Muscle of leg (tissue), 11 donors: ENCODE data around the gene DOCK1. TPM values are rescaled to one million over a fixed set of nuclear protein-coding genes. Genes with fewer than 3 reads are reported as not detected.

ENCODE experiments used
- DNase-seq: peaks from one replicate; pipeline ENCODE4 v3.0.0; 2013
- H3K27ac ChIP-seq: one replicate; pipeline ENCODE4 v1.5.1; 2013; ENCODE audit warnings: mild to moderate bottlenecking, low read length, control low read depth
- H3K27me3 ChIP-seq: one replicate; pipeline ENCODE4 v1.6.1; 2013; ENCODE audit warnings: low read length; ENCODE audit not compliant: control insufficient read depth, insufficient read depth
- H3K36me3 ChIP-seq: one replicate; pipeline ENCODE4 v1.6.1; 2013; ENCODE audit warnings: low read length; ENCODE audit not compliant: control insufficient read depth, insufficient read depth
- H3K4me1 ChIP-seq: one replicate; pipeline ENCODE4 v1.6.1; 2013; ENCODE audit warnings: low read length; ENCODE audit not compliant: control insufficient read depth, insufficient read depth
- H3K4me3 ChIP-seq: one replicate; pipeline ENCODE4 v1.5.1; 2013; ENCODE audit warnings: low read length, control low read depth
- H3K9me3 ChIP-seq: replicated peaks from 2 replicates; pipeline ENCODE4 v1.6.1; 2013; ENCODE audit warnings: low read depth, low read length; ENCODE audit not compliant: control insufficient read depth
- WGBS: methylation state at CpG from one replicate; pipeline ENCODE4 v1.1.5; 2013; ENCODE audit warnings: missing lambda C conversion rate; ENCODE audit not compliant: insufficient coverage; 5-methylcytosine and 5-hydroxymethylcytosine counted together
- polyA plus RNA-seq, 8 donors: library from polyadenylated mRNA; unstranded; fragments of 120-200 nt; gene quantifications; one replicate each; pipeline versions ENCODE4 v1.2.1 to v1.2.3, GENCODE V29; 2013; ENCODE audit warnings: inconsistent platforms in 1 of 8, low replicate concordance in 1 of 8; ENCODE audit not compliant: insufficient read length in 8 of 8, insufficient read depth in 1 of 8
- total RNA-seq: library from RNA; stranded (reverse); fragments of 120-200 nt; gene quantifications from one replicate; pipeline ENCODE4 v1.2.4, GENCODE V29; 2013

The DOCK1 gene
- total and polyA plus RNA-seq, 9 donors = 27.3 to 52.9 (median 37.1) TPM

DNA sequence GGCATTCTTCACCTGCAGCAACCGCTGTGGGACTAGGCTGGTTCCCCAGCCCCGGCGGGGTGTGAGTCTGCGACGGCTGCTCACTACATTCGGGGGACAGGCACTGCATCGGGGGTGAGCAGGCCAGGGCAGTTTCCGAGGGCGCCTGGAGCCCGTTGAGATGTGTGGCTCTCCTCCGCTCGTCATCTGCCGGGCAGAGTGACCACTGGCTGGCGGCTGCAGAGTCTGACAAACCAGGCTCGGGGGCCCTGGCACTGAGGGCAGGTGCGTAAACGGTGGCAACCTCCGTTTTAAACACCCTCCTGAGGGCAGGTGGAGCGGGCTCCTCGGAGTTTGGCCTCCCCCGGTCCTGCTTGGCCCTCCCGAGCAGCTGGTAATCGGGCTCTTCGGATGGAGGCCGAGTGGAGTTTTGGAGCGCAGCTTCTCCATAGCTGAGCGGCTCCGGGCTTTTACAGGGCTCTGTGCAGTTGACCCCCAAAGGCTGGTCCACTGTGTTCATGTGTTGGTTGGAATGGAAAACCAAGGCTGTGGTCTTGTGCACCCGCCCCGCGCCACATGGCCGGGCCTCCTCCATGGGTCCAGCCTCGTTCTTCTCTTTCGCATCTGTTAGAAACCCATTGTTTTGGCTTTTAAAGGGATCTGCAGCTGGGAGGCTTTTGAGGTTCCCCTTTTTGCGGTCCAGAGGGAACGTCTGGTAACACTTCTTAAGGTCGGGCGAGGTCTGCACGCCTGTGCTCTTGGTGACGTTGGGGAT is 270.3 kb downstream of the DOCK1 start:
- Histone ChIP-seq H3K27me3 (no peaks in the 10 kb centered on the region), H3K4me1 (no peaks in the 10 kb centered on the region), H3K9me3 (no peaks in the 10 kb centered on the region), H3K27ac (no peak overlapping the region), H3K36me3 (peaks cover 13% of the 10 kb centered on the region), H3K4me3 (no peak overlapping the region)
- DNase-seq = no peak
- whole genome bisulfite sequencing = 96% methylated on average over 40 of the region's 40 CpGs

DNA sequence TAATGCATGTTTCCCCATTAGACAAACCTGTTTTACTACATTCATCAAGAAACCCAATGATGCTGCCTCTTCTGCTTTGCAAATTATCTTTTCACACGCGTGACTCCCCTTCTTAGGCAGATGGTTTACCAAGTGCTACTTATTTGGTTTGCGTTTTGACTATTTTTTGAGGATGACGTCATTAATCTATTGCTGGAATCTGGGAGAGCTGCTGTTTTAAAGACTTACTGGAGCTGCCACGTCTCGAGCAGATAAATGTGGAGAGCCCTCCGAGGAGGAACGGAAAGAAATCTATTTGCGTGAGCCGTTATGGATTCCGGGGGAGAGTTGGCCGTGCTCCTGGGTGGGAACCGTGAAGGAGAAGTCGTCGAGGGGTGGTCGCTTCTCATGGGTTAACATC is 271.4 kb downstream of the DOCK1 start:
- no peak for DNase-seq
- H3K4me1 ChIP-seq = no peaks in the 10 kb centered on the region
- WGBS = 69% methylated on average over 16 of the region's 16 CpGs
- peaks cover 13% of the 10 kb centered on the region for H3K36me3 ChIP-seq
- no peak overlapping the region for H3K4me3 ChIP-seq
- H3K27me3 ChIP-seq = no peaks in the 10 kb centered on the region
- no peaks in the 10 kb centered on the region for H3K9me3 ChIP-seq
- H3K27ac ChIP-seq = no peak overlapping the region

DNA sequence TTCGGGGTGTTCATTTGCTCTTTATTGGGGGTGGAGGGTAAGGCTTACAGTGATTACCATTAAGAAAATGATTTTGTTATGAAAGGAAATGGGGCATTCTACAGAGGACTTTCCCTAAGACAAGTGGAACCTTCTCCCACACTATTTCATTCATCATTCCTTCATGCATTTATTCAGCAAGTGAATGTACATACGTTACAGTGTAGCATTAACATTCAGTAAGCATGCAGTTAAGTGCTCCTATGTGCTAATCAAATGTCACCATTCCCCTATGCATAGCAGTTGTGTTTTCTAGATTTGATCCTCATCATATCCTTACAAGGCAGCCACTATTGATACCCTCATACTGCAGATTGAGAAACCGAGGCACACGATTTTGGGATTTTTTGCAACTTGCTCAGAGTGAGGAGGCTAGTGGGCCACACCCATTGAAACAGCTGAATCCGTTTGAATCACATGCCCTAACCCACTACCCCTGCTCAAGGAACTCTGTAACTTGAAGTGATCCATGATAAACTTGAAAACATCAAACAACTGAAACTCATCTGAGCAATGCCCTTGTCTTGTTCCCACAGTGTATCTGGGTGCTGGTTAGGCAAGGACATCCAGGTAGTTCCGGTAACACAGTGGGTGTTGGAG is 274.5 kb downstream of the DOCK1 start:
- Histone ChIP-seq H3K27me3 (no peaks in the 10 kb centered on the region), H3K9me3 (no peaks in the 10 kb centered on the region), H3K27ac (no peak overlapping the region), H3K4me1 (no peaks in the 10 kb centered on the region), H3K4me3 (no peak overlapping the region), H3K36me3 (peaks cover 9% of the 10 kb centered on the region)
- WGBS = no CpG with 5 or more reads among the region's 6 CpGs
- DNase-seq = no peak

DNA sequence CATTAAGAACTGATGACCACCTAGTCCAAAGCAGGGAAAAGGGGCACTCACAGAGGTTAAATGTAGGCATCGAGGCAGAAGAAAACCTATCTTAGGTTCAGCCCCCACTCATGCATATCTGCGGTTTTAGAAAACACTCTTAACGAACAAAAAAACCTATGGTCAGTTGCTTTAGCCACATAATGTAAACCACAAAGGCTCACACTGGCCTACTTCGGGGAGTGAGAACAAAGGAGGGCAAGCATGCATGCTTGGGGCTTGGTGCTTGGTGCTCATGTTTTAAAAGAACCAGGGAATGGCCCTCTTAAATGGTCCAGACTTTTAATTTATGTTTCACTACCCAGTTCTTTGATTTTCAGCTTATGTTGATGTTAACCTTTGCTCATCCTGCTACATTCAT is 276.9 kb downstream of the DOCK1 start:
- no peaks in the 10 kb centered on the region for H3K4me1 ChIP-seq
- no peaks in the 10 kb centered on the region for H3K9me3 ChIP-seq
- H3K36me3 ChIP-seq = peaks cover 9% of the 10 kb centered on the region
- H3K4me3 ChIP-seq = no peak overlapping the region
- DNase-seq = no peak
- WGBS = no CpG with 5 or more reads among the region's 4 CpGs
- no peak overlapping the region for H3K27ac ChIP-seq
- H3K27me3 ChIP-seq = no peaks in the 10 kb centered on the region

DNA sequence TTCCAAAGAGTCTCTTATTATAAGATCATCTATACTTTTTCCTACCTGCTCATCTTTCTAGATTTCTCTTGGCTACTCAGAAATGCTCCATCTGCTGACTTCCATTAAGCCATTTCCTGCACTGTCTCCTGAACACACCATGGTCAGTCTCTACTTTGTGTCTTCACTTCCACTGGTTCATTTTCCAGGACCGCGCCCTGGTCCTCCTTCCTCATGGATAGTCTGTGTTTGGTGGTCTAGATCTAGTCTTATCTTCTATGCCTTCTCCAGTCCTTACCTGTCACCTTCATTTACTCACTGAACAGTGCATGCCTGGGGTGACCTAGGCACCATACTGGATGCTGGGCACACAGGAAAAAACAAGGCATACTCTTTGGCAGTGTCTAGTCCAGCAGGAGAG is 279.4 kb downstream of the DOCK1 start:
- no CpG with 5 or more reads among the region's 2 CpGs for WGBS
- no peak overlapping the region for H3K4me3 ChIP-seq
- no peak overlapping the region for H3K27ac ChIP-seq
- peaks cover 3% of the 10 kb centered on the region for H3K4me1 ChIP-seq
- no peak for DNase-seq
- H3K9me3 ChIP-seq = no peaks in the 10 kb centered on the region
- no peaks in the 10 kb centered on the region for H3K27me3 ChIP-seq
- no peaks in the 10 kb centered on the region for H3K36me3 ChIP-seq

DNA sequence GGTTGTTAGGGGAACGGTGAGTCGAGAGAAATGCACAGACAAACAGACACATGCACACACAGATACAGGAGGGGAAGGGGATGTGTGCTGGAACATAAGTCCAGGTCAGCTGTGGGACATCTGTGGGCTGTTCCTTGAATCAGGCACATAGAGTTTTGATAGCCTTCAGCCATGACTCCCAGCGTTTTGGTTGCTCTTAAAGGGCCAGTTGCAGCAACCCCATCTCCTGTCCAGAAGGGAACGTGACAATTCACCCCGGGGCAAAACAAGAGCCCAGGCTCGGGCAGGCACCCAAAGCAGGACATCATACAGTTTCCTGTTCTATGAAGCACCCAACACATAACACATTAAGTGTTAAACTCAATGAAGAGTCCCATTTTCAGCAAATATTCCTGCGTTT is 281.6 kb downstream of the DOCK1 start:
- Histone ChIP-seq H3K36me3 (no peaks in the 10 kb centered on the region), H3K4me1 (peaks cover 3% of the 10 kb centered on the region), H3K27me3 (no peaks in the 10 kb centered on the region), H3K9me3 (no peaks in the 10 kb centered on the region), H3K4me3 (no peak overlapping the region), H3K27ac (no peak overlapping the region)
- WGBS = 50% methylated on average over 4 of the region's 7 CpGs
- DNase-seq = no peak

DNA sequence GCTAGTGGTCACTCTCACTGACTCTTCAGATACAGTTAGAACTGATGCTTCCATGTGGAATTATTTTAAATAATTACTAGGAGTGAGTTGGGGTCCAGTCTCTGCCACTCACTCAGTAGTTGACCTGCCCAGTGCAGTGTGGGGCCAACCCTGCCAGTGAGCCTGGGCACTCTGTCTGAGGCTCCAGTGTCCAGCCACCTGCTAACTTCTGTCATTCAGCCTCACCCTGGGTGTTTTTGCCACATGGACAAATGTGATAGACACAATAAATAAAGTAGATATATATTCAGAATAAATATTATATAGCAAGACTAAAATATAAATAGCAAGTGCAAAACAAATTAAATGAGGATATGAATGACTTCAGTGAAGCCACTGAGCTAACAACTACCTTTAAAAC is 284.0 kb downstream of the DOCK1 start:
- peaks cover 3% of the 10 kb centered on the region for H3K4me1 ChIP-seq
- no peak overlapping the region for H3K27ac ChIP-seq
- H3K9me3 ChIP-seq = no peaks in the 10 kb centered on the region
- no peaks in the 10 kb centered on the region for H3K27me3 ChIP-seq
- no peaks in the 10 kb centered on the region for H3K36me3 ChIP-seq
- H3K4me3 ChIP-seq = no peak overlapping the region
- DNase-seq = peak; percentile 28

DNA sequence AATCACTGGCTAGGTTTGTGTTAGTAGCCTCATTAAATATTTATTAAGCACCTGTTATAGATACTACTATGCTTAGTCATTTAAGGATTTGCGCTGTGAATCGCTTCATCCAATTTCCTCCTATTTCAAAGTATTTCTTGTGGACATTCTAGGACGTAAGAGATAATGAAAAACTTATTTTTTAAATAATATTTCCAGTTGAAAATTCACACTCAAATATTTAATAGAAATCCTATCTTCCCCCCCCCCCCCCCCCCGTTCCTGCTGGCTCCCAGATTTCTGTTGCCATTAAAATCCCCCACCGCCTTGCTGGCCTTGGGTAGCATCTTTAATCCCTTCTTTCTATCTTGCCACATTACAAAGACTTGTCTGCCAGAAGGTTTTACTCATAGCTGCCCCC is 285.2 kb downstream of the DOCK1 start:
- Histone ChIP-seq H3K36me3 (no peaks in the 10 kb centered on the region), H3K9me3 (no peaks in the 10 kb centered on the region), H3K4me1 (peaks cover 6% of the 10 kb centered on the region), H3K4me3 (no peak overlapping the region), H3K27me3 (peaks cover 10% of the 10 kb centered on the region), H3K27ac (no peak overlapping the region)
- no peak for DNase-seq
- 60% methylated on average over 1 of the region's 5 CpGs for WGBS

DNA sequence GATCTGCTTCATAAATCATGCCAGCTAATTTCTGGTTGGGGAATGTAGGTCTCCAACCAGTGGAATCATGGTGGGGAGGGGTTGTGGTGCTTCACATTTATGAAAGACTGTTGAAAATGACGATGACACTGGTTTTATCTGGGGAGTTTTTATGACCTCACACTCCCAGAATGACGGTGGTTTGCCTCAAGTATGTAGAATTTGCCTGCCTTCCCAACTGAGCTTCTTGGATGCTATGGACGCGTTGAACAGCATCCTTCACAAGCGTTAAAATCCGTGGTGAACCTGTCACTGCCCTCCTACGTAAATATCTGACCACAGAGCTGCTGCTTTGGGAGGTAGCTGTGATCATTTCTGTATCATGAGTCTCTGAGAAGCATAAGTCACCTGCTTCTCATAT is 287.9 kb downstream of the DOCK1 start:
- H3K4me1 ChIP-seq = peaks cover 16% of the 10 kb centered on the region
- peaks cover 21% of the 10 kb centered on the region for H3K27me3 ChIP-seq
- H3K36me3 ChIP-seq = no peaks in the 10 kb centered on the region
- DNase-seq = no peak
- no peaks in the 10 kb centered on the region for H3K9me3 ChIP-seq
- WGBS = 67% methylated on average over 3 of the region's 7 CpGs
- H3K4me3 ChIP-seq = no peak overlapping the region
- H3K27ac ChIP-seq = no peak overlapping the region

DNA sequence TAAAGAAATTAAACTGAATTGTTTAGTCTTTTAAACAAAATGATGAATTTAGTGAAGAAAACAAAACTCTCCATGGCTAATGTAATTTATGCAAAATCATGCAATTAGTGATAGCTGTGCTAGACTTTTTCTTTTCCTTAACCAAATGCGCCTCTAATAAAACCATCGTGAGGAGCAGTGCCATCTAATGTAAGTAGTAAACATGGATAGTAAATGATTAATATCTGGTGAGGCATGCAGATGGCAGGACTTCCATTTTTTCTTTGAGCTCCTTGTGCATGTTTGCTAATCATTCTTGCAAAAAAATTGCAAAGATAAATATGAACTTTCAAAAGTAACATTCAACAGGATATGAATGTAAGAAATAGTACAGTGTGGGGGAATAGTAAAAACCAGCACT is 288.9 kb downstream of the DOCK1 start:
- Histone ChIP-seq H3K27ac (no peak overlapping the region), H3K9me3 (no peaks in the 10 kb centered on the region), H3K27me3 (peaks cover 21% of the 10 kb centered on the region), H3K4me1 (peaks cover 13% of the 10 kb centered on the region), H3K36me3 (no peaks in the 10 kb centered on the region), H3K4me3 (no peak overlapping the region)
- DNase-seq = no peak
- no CpG with 5 or more reads among the region's 2 CpGs for WGBS
